SK-N-SH treated with all-trans-retinoic acid at 6 μM for 48 hours (cell line): ENCODE measurements around the gene GNS.
"Not testable (repeated sequence)": the region's sequence is repeated elsewhere in the genome, so short reads cannot be mapped to it uniquely, and the experiment has no call there.

Experiments used
- ARNTL ChIP-seq: fragments of 450-650 bp; formaldehyde crosslinking; IDR thresholded peaks from 2 replicates; pipeline ENCODE4 v1.5.0; 2020; ENCODE audit warnings: low read depth, mild to moderate bottlenecking, moderate library complexity, borderline replicate concordance
- ESRRG ChIP-seq: fragments of 250-450 bp; sonication (Bioruptor Pico); IDR thresholded peaks from 2 replicates; pipeline ENCODE4 v1.6.1; 2021; ENCODE audit warnings: mild to moderate bottlenecking
- ISL1 ChIP-seq: fragments of 250-450 bp; sonication (Bioruptor Pico); IDR thresholded peaks from 2 replicates; pipeline ENCODE4 v2.1.2; 2022; ENCODE audit warnings: mild to moderate bottlenecking, moderate library complexity
- SNAI2 ChIP-seq: fragments of 250-450 bp; sonication (Bioruptor Pico); IDR thresholded peaks from 2 replicates; pipeline ENCODE4 v1.5.0; 2020; ENCODE audit warnings: mild to moderate bottlenecking, moderate library complexity
- TCF4 ChIP-seq: fragments of 250-450 bp; sonication (Bioruptor Pico); IDR thresholded peaks from 2 replicates; pipeline ENCODE4 v1.8.0; 2021; ENCODE audit warnings: mild to moderate bottlenecking, moderate library complexity, borderline replicate concordance
- ZC3H10 ChIP-seq: fragments of 250-450 bp; sonication (Bioruptor Pico); IDR thresholded peaks from 2 replicates; pipeline ENCODE4 v1.5.1; 2021; ENCODE audit warnings: mild to moderate bottlenecking, moderate library complexity
- ZFP3 ChIP-seq: fragments of 250-450 bp; sonication (Bioruptor Pico); IDR thresholded peaks from 2 replicates; pipeline ENCODE4 v1.5.0; 2020; ENCODE audit warnings: mild to moderate bottlenecking, moderate library complexity
- ZFP30 ChIP-seq: fragments of 450-650 bp; formaldehyde crosslinking; IDR thresholded peaks from 2 replicates; pipeline ENCODE4 v1.5.0; 2022; ENCODE audit warnings: mild to moderate bottlenecking, moderate library complexity
- ZNF565 ChIP-seq: fragments of 450-650 bp; formaldehyde crosslinking; conservative IDR thresholded peaks from 2 replicates; pipeline ENCODE4 v1.5.0; 2020; ENCODE audit warnings: low read depth, mild to moderate bottlenecking, moderate library complexity
- TF ChIP-seq, protein P1 (sequence below): fragments of 250-450 bp; sonication (Bioruptor Pico); IDR thresholded peaks from 2 replicates; pipeline ENCODE4 v1.8.0; 2020; ENCODE audit warnings: mild to moderate bottlenecking, moderate library complexity, borderline replicate concordance
- TF ChIP-seq, protein P2 (sequence below): fragments of 250-450 bp; sonication (Bioruptor Pico); IDR thresholded peaks from 2 replicates; pipeline ENCODE4 v1.5.1; 2021; ENCODE audit warnings: mild to moderate bottlenecking, moderate library complexity
- TF ChIP-seq, protein P3 (sequence below): fragments of 250-450 bp; sonication (Bioruptor Pico); IDR thresholded peaks from 2 replicates; pipeline ENCODE4 v1.5.0; 2020; ENCODE audit warnings: mild to moderate bottlenecking, moderate library complexity
- TF ChIP-seq, protein P4 (sequence below): fragments of 250-450 bp; sonication (Bioruptor Pico); IDR thresholded peaks from 2 replicates; pipeline ENCODE4 v1.5.1; 2020; ENCODE audit warnings: low read depth, mild to moderate bottlenecking, moderate library complexity
- TF ChIP-seq, protein P5 (sequence below): fragments of 250-450 bp; sonication (Bioruptor Pico); IDR thresholded peaks from 2 replicates; pipeline ENCODE4 v1.8.0; 2021; ENCODE audit warnings: low read depth, mild to moderate bottlenecking, moderate library complexity, borderline replicate concordance

DNA sequence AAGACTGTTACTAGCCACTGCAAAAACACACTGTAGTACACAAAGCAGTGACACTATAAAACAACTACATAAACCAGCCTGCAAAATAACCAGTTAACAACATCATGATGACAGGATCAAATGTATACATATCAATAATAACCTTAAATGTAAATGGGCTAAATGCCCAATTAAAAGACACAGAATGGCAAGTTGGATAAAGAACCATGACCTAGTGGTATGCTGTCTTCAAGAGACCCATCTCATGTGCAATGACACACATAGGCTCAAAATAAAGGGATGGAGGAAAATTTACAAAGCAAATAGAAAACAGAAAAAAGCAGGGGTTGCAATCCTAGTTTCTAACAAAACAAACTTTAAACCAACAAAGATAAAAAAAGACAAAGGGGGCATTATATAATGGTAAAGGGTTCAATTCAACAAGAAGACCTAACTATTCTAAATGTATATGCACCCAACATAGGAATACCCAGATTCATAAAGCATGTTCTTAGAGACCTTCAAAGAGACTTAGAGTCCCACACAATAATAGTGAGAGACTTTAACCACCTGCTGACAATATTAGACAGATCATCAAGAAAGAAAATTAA lies 16.0 kb upstream of the GNS start:
- TF ChIP-seq ZNF565 (CRISPR knock-in tag); ZFP3 (CRISPR knock-in tag); ZFP30; ZC3H10 (CRISPR knock-in tag); ESRRG (CRISPR knock-in tag); ARNTL (CRISPR knock-in tag); TCF4 (CRISPR knock-in tag); ISL1; SNAI2: not testable (repeated sequence)
- TF ChIP-seq, protein P1, sequence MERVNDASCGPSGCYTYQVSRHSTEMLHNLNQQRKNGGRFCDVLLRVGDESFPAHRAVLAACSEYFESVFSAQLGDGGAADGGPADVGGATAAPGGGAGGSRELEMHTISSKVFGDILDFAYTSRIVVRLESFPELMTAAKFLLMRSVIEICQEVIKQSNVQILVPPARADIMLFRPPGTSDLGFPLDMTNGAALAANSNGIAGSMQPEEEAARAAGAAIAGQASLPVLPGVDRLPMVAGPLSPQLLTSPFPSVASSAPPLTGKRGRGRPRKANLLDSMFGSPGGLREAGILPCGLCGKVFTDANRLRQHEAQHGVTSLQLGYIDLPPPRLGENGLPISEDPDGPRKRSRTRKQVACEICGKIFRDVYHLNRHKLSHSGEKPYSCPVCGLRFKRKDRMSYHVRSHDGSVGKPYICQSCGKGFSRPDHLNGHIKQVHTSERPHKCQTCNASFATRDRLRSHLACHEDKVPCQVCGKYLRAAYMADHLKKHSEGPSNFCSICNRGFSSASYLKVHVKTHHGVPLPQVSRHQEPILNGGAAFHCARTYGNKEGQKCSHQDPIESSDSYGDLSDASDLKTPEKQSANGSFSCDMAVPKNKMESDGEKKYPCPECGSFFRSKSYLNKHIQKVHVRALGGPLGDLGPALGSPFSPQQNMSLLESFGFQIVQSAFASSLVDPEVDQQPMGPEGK = not testable (repeated sequence)
- TF ChIP-seq, protein P2, sequence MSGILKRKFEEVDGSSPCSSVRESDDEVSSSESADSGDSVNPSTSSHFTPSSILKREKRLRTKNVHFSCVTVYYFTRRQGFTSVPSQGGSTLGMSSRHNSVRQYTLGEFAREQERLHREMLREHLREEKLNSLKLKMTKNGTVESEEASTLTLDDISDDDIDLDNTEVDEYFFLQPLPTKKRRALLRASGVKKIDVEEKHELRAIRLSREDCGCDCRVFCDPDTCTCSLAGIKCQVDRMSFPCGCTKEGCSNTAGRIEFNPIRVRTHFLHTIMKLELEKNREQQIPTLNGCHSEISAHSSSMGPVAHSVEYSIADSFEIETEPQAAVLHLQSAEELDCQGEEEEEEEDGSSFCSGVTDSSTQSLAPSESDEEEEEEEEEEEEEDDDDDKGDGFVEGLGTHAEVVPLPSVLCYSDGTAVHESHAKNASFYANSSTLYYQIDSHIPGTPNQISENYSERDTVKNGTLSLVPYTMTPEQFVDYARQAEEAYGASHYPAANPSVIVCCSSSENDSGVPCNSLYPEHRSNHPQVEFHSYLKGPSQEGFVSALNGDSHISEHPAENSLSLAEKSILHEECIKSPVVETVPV (CRISPR knock-in tag) = not testable (repeated sequence)
- TF ChIP-seq, protein P3, sequence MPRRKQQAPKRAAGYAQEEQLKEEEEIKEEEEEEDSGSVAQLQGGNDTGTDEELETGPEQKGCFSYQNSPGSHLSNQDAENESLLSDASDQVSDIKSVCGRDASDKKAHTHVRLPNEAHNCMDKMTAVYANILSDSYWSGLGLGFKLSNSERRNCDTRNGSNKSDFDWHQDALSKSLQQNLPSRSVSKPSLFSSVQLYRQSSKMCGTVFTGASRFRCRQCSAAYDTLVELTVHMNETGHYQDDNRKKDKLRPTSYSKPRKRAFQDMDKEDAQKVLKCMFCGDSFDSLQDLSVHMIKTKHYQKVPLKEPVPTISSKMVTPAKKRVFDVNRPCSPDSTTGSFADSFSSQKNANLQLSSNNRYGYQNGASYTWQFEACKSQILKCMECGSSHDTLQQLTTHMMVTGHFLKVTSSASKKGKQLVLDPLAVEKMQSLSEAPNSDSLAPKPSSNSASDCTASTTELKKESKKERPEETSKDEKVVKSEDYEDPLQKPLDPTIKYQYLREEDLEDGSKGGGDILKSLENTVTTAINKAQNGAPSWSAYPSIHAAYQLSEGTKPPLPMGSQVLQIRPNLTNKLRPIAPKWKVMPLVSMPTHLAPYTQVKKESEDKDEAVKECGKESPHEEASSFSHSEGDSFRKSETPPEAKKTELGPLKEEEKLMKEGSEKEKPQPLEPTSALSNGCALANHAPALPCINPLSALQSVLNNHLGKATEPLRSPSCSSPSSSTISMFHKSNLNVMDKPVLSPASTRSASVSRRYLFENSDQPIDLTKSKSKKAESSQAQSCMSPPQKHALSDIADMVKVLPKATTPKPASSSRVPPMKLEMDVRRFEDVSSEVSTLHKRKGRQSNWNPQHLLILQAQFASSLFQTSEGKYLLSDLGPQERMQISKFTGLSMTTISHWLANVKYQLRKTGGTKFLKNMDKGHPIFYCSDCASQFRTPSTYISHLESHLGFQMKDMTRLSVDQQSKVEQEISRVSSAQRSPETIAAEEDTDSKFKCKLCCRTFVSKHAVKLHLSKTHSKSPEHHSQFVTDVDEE = not testable (repeated sequence)
- TF ChIP-seq, protein P4, sequence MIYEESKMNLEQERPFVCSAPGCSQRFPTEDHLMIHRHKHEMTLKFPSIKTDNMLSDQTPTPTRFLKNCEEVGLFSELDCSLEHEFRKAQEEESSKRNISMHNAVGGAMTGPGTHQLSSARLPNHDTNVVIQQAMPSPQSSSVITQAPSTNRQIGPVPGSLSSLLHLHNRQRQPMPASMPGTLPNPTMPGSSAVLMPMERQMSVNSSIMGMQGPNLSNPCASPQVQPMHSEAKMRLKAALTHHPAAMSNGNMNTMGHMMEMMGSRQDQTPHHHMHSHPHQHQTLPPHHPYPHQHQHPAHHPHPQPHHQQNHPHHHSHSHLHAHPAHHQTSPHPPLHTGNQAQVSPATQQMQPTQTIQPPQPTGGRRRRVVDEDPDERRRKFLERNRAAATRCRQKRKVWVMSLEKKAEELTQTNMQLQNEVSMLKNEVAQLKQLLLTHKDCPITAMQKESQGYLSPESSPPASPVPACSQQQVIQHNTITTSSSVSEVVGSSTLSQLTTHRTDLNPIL (CRISPR knock-in tag) = not testable (repeated sequence)
- TF ChIP-seq, protein P5, sequence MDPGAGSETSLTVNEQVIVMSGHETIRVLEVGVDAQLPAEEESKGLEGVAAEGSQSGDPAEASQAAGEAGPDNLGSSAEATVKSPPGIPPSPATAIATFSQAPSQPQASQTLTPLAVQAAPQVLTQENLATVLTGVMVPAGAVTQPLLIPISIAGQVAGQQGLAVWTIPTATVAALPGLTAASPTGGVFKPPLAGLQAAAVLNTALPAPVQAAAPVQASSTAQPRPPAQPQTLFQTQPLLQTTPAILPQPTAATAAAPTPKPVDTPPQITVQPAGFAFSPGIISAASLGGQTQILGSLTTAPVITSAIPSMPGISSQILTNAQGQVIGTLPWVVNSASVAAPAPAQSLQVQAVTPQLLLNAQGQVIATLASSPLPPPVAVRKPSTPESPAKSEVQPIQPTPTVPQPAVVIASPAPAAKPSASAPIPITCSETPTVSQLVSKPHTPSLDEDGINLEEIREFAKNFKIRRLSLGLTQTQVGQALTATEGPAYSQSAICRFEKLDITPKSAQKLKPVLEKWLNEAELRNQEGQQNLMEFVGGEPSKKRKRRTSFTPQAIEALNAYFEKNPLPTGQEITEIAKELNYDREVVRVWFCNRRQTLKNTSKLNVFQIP (CRISPR knock-in tag) = not testable (repeated sequence)
